ENCODE data around the gene MAL.

DNA sequence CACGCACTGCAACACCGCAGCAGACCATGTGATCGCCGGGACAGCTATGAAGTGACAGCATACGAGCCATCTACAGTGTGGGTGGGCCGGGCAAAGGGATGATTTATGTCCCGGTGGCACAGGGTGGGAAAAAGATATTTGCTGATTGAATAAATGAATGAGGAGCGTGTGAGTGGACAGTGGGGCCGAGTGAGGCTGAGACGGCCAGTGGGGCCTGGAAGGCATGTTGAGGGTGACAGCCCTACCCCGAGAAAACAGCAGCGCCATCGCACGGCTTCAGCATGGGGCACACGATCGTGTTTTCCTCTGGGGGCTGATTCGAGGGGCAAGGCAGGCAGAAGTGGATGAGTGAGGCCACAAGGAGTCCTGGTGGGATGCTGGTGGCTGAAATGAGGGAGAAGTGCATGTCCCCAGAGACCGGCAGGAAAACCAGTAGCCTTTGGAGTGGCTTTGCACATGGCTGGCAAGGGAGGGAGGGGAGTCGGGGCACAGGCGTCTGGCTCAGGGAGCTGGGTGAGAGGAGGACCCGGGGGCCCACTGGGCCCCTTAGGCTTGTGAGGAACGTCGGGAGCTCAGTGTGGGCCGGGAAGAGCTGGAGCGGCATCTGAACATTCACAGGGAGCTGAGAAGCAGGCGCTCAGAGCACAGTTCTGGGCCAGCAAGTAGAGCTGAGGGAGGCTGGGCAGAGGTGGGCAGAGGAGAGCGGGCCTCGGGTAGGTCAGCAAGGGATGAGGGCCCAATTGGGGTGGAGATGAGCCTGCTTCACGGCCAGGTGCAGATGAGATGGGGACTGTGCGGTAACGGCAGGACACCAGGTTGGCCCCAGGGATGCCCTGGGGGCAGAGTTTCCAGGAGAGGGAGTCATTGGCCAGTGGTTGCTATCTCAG, 32.1 kb upstream of the MAL start:
- no peak for TF ChIP-seq POLR2A (IDR thresholded peaks at IDR 0.05)
- TF ChIP-seq, protein P1, sequence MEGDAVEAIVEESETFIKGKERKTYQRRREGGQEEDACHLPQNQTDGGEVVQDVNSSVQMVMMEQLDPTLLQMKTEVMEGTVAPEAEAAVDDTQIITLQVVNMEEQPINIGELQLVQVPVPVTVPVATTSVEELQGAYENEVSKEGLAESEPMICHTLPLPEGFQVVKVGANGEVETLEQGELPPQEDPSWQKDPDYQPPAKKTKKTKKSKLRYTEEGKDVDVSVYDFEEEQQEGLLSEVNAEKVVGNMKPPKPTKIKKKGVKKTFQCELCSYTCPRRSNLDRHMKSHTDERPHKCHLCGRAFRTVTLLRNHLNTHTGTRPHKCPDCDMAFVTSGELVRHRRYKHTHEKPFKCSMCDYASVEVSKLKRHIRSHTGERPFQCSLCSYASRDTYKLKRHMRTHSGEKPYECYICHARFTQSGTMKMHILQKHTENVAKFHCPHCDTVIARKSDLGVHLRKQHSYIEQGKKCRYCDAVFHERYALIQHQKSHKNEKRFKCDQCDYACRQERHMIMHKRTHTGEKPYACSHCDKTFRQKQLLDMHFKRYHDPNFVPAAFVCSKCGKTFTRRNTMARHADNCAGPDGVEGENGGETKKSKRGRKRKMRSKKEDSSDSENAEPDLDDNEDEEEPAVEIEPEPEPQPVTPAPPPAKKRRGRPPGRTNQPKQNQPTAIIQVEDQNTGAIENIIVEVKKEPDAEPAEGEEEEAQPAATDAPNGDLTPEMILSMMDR (IDR thresholded peaks at IDR 0.05) = no peak

All from heart left ventricle (tissue), 13 donors.